Stomach (tissue), 9 donors: ENCODE data around the gene ACOT7. TPM values are rescaled to one million over a fixed set of nuclear protein-coding genes. Genes with fewer than 3 reads are reported as not detected.
A peak's percentile ranks its signal among the peaks of the same experiment; 100 is the strongest.

Experiments used
- DNase-seq, 2 donors: peaks; one replicate each; pipeline versions ENCODE4 v3.0.0 to v3.0.0-alpha.2; 2013 to 2019
- H3K27ac ChIP-seq, 5 donors: fragments of 200-600 bp in 4 of 5; sonication (generic) in 4 of 5; one replicate each; pipeline ENCODE4 v1.5.1; 2013 to 2019; ENCODE audit warnings: mild to moderate bottlenecking in 1 of 5, moderate library complexity in 1 of 5
- H3K27me3 ChIP-seq, 3 donors: fragments of 200-600 bp; sonication (generic); one replicate each; pipeline ENCODE4 v1.5.1; 2017 to 2019; ENCODE audit warnings: mixed run types in 1 of 3
- H3K36me3 ChIP-seq, 4 donors: fragments of 200-600 bp; sonication (generic); 1 replicate in 3 of 4; 2 replicates in 1 of 4; pipeline ENCODE4 v1.5.1; 2016 to 2019
- H3K4me1 ChIP-seq, 4 donors: fragments of 200-600 bp; sonication (generic); one replicate each; pipeline ENCODE4 v1.5.1; 2016 to 2019
- H3K4me3 ChIP-seq, 4 donors: fragments of 200-600 bp; sonication (generic) in 3 of 4; one replicate each; pipeline ENCODE4 v1.5.1; 2016 to 2019; ENCODE audit warnings: mild to moderate bottlenecking in 1 of 4
- H3K9me3 ChIP-seq, 4 donors: fragments of 200-600 bp; sonication (generic); one replicate each; pipeline ENCODE4 v1.5.1; 2016 to 2019
- CTCF ChIP-seq, 7 experiments: fragments of 450-650 bp in 4 of 7; fragments of 200-600 bp in 3 of 7; sonication (generic) in 3 of 7; IDR thresholded peaks; one replicate each; pipeline ENCODE4 v1.5.1; 2016 to 2019; ENCODE audit warnings: antibody characterized with exemption in 7 of 7, control low read depth in 2 of 7, mild to moderate bottlenecking in 1 of 7
- EP300 ChIP-seq: sonication (generic); formaldehyde crosslinking; IDR thresholded peaks from one replicate; pipeline ENCODE4 v1.6.1; 2017; ENCODE audit warnings: antibody characterized with exemption
- POLR2A ChIP-seq, 4 donors: fragments of 450-650 bp; IDR thresholded peaks; one replicate each; pipeline ENCODE4 v1.6.1; 2016; ENCODE audit warnings: antibody characterized with exemption in 4 of 4, control low read depth in 2 of 4, mild to moderate bottlenecking in 1 of 4, moderate library complexity in 1 of 4
- POLR2AphosphoS5 ChIP-seq, 3 donors: sonication (generic); formaldehyde crosslinking; IDR thresholded peaks; one replicate each; pipeline ENCODE4 v1.6.1; 2016; ENCODE audit warnings: antibody characterized with exemption in 3 of 3
- WGBS, 5 donors: extraction: QIAGEN DNeasy Blood & Tissue Kit in 3 of 5; methylation state at CpG; one replicate each; pipeline versions ENCODE4 v1.1.5 to v1.1.7; 2013 to 2018; 5-methylcytosine and 5-hydroxymethylcytosine counted together
- intact Hi-C: fragments of 100-400 bp; cut with DNase I; formaldehyde crosslinking; loops from one replicate; pipeline ENCODE4 v1.15.1; 2023; ENCODE audit warnings: low total_unique reads
- polyA plus RNA-seq, 3 donors: library from polyadenylated mRNA; stranded (reverse); fragments of 200-250 nt; gene quantifications; one replicate each; pipeline ENCODE4 v1.2.3, GENCODE V29; 2013
- total RNA-seq, 5 donors: library from RNA; depleted of rRNA; stranded (reverse); fragments of >200 nt; gene quantifications; one replicate each; pipeline versions ENCODE4 v1.1.0 to v1.2.3, GENCODE V29; 2014 to 2016
- donor health status: healthy with polysubstance abuse.
- donor health status: Bipolar disorder and iron deficiency.
- donor health status: healthy.

ACOT7 gene
- total and polyA plus RNA-seq, 8 donors, result 9.4 to 69.8 (median 19.4) TPM; not detected in 1

GRCh38 chr1:6246497-6247467 lies 146.8 kb downstream of the ACOT7 start:
- H3K27ac ChIP-seq, result no peak overlapping the region
- H3K4me3 ChIP-seq, result no peak overlapping the region
- TF ChIP-seq POLR2AphosphoS5 (IDR thresholded peaks at IDR 0.05) (peak in 1 of 3 donors; percentile 6), EP300 (no peak), POLR2A (IDR thresholded peaks at IDR 0.05) (no peak), CTCF (IDR thresholded peaks at IDR 0.05) (peak in 6 of 7 experiments; percentile 67 to 98 (median 96))
- 5 to 7% (median 6%) methylated on average over 30 of the region's 30 CpGs for WGBS, 5 donors
- DNase-seq, result peak; percentile 81 to 94
- no peaks in the 10 kb centered on the region for H3K9me3 ChIP-seq
- H3K36me3 ChIP-seq, result peaks cover 0 to 7% (median 0%) of the 10 kb centered on the region in 4 donors
- intact Hi-C loops, result loop anchor here (5.0 to 10.0 kb wide), 3 partner anchors 96 to 192 kb away; no protein-coding TSS in a partner anchor
- peaks cover 32 to 53% (median 51%) of the 10 kb centered on the region in 4 donors for H3K4me1 ChIP-seq
- peaks cover 22 to 100% (median 81%) of the 10 kb centered on the region in 3 donors for H3K27me3 ChIP-seq

GRCh38 chr1:6245869-6246496 lies 147.6 kb downstream of the ACOT7 start:
- TF ChIP-seq EP300 (no peak), POLR2A (IDR thresholded peaks at IDR 0.05) (no peak), POLR2AphosphoS5 (IDR thresholded peaks at IDR 0.05) (no peak), CTCF (IDR thresholded peaks at IDR 0.05) (no peak)
- H3K27ac ChIP-seq, result no peak overlapping the region
- H3K27me3 ChIP-seq, result peaks cover 22 to 100% (median 86%) of the 10 kb centered on the region in 3 donors
- H3K36me3 ChIP-seq, result no peaks in the 10 kb centered on the region
- peaks cover 35 to 59% (median 56%) of the 10 kb centered on the region in 4 donors for H3K4me1 ChIP-seq
- H3K9me3 ChIP-seq, result no peaks in the 10 kb centered on the region
- H3K4me3 ChIP-seq, result peak overlapping the region in 3 of 4 donors; percentile 0 to 34 (median 16)
- DNase-seq, result peak; percentile 33 to 67
- WGBS, 5 donors, result 1 to 9% (median 4%) methylated on average over 19 to 49 of the region's 49 CpGs
- intact Hi-C loops, result loop anchor here (5.0 to 10.0 kb wide), 3 partner anchors 96 to 191 kb away; no protein-coding TSS in a partner anchor

GRCh38 chr1:6245086-6245868 lies 148.3 kb downstream of the ACOT7 start:
- WGBS, 5 donors, result 1 to 3% (median 2%) methylated on average over 20 to 79 of the region's 79 CpGs
- Histone ChIP-seq H3K4me3 (peak overlapping the region in 3 of 4 donors; percentile 0 to 34 (median 16)), H3K27me3 (peaks cover 22 to 100% (median 85%) of the 10 kb centered on the region in 3 donors), H3K4me1 (peaks cover 35 to 59% (median 56%) of the 10 kb centered on the region in 4 donors), H3K36me3 (no peaks in the 10 kb centered on the region), H3K9me3 (no peaks in the 10 kb centered on the region), H3K27ac (no peak overlapping the region)
- intact Hi-C loops, result loop anchor here (5.0 to 10.0 kb wide), 3 partner anchors 97 to 190 kb away; no protein-coding TSS in a partner anchor
- DNase-seq, result peak; percentile 83 to 95
- TF ChIP-seq POLR2A (IDR thresholded peaks at IDR 0.05) (no peak), EP300 (no peak), POLR2AphosphoS5 (IDR thresholded peaks at IDR 0.05) (peak in 1 of 3 donors; percentile 37), CTCF (IDR thresholded peaks at IDR 0.05) (peak in 5 of 7 experiments; percentile 61 to 89 (median 77))
